ENCODE measurements around the gene PTPRN2. TPM values are rescaled to one million over a fixed set of nuclear protein-coding genes. Genes with fewer than 3 reads are reported as not detected.

Gene PTPRN2
- total and polyA plus RNA-seq, 9 of the 15 experiments (the other 6 are each of a cell fraction or from before 2014, with no cell fraction given), result not detected

GRCh38 chr7:157553256-157553655 is 1034.4 kb downstream of the PTPRN2 start:
- FAIRE-seq (no peak), ATAC-seq (no peak; the same call in 2 of the 3 replicates), DNase-seq (ENCODE audit: extremely low read depth in 1 of 4, low spot score in 3 of 4) (no peak)
- peaks cover 9% of the 10 kb centered on the region; the same call in 1 of the 2 replicates for H4K20me1 ChIP-seq (replicated peaks; ENCODE audit: control insufficient read depth, insufficient read depth, low read length)
- no peak overlapping the region for H3K4me2 ChIP-seq (ENCODE audit: insufficient read depth, low read length)
- BruUV-seq (replicated peaks), result no TSS peak
- no peak for TF ChIP-seq MCM7 (IDR thresholded peaks at IDR 0.05)
- TF ChIP-seq CGGBP1 (CRISPR knock-in tag; IDR thresholded peaks at IDR 0.05), result no peak
- TF ChIP-seq MITF (IDR thresholded peaks at IDR 0.05), result no peak
- TF ChIP-seq USF2 (CRISPR knock-in tag; IDR thresholded peaks at IDR 0.05), result no peak
- TF ChIP-seq TOE1 (IDR thresholded peaks at IDR 0.05; ENCODE audit: borderline replicate concordance), result no peak
- no peak for TF ChIP-seq TOE1 (CRISPR knock-in tag; IDR thresholded peaks at IDR 0.05; ENCODE audit: borderline replicate concordance, low read depth)
- TF ChIP-seq ZFP30 (CRISPR knock-in tag; IDR thresholded peaks at IDR 0.05; ENCODE audit: borderline replicate concordance), result no peak
- no peak for TF ChIP-seq FIP1L1 (IDR thresholded peaks at IDR 0.05; ENCODE audit: low read depth, low read length, poor library complexity, severe bottlenecking)
- no peak for TF ChIP-seq SMARCC2 (IDR thresholded peaks at IDR 0.05; ENCODE audit: low read depth)
- TF ChIP-seq ZNF778 (CRISPR knock-in tag; IDR thresholded peaks at IDR 0.05), result no peak
- TF ChIP-seq SMAD4 (CRISPR knock-in tag; conservative IDR thresholded peaks at IDR 0.05), result no peak
- no peak for TF ChIP-seq CBX2 (IDR thresholded peaks at IDR 0.05; ENCODE audit: insufficient read depth, low read length, poor library complexity, severe bottlenecking)
- TF ChIP-seq BMI1 (IDR thresholded peaks at IDR 0.05; ENCODE audit: low read length), result no peak
- no peak for TF ChIP-seq TCF3 (CRISPR knock-in tag; IDR thresholded peaks at IDR 0.05)
- TF ChIP-seq MYC (IDR thresholded peaks at IDR 0.05; ENCODE audit: low read depth, low read length), result no peak
- TF ChIP-seq MYC (CRISPR knock-in tag; IDR thresholded peaks at IDR 0.05; ENCODE audit: borderline replicate concordance, low read depth), result no peak
- TF ChIP-seq SMARCB1 (IDR thresholded peaks at IDR 0.05; ENCODE audit: insufficient read length, low read depth), result no peak
- no peak overlapping the region for H3K9ac ChIP-seq (ENCODE audit: insufficient read depth in 1 of 2, low read depth in 2 of 2, low read length in 2 of 2)
- no peak overlapping the region for H3K27ac ChIP-seq (ENCODE audit: extremely low read depth, low read depth, low read length)
- H3K79me2 ChIP-seq (ENCODE audit: control insufficient read depth, insufficient read depth, low read length), result no peaks in the 10 kb centered on the region
- CTCF ChIA-PET (ENCODE audit: low intra/inter-chr PET ratio), result no interaction called here
- intact Hi-C loops (cut with micrococcal nuclease), result no loop called here
- in situ Hi-C loops (cut with MboI), result no loop called here
- no peaks in the 10 kb centered on the region for H3K36me3 ChIP-seq (ENCODE audit: control insufficient read depth, insufficient read depth, low read length)
- no peaks in the 10 kb centered on the region for H3K9me1 ChIP-seq (ENCODE audit: control insufficient read depth, insufficient read depth, low read length)
- H2AFZ ChIP-seq (ENCODE audit: low read depth, low read length), result no peak overlapping the region
- peaks cover 0 to 10% of the 10 kb centered on the region in 2 experiments; a peak in 1 of 5 replicates for H3K4me1 ChIP-seq (replicated peaks in 1 of 2; ENCODE audit: control insufficient read depth in 2 of 2, insufficient read depth in 2 of 2, low read length in 2 of 2)
- H3K4me3 ChIP-seq, result no peak overlapping the region
- H3K27me3 ChIP-seq (ENCODE audit: control insufficient read depth in 2 of 2, insufficient read depth in 2 of 2, low read length in 2 of 2), result peaks cover 40 to 59% of the 10 kb centered on the region in 2 experiments
- WGBS (ENCODE audit: insufficient coverage, low coverage, missing lambda C conversion rate), result 5% methylated on average over 18 of the region's 18 CpGs
- POLR2A ChIA-PET, result no interaction called here
- peaks cover 9% of the 10 kb centered on the region; the same call in 1 of the 2 replicates for H3K9me3 ChIP-seq (replicated peaks; ENCODE audit: control insufficient read depth, insufficient read depth, low read depth, low read length)
